Effector CD8-positive, alpha-beta T cell (primary cell): ENCODE results near the gene PNLIPRP2.

Experiments
- DNase-seq: peaks from one replicate; lab custom pipeline; 2025; lab: John Stamatoyannopoulos, UW
- total RNA-seq, 4 experiments: gene quantifications; one replicate each; lab custom pipeline; 2026; lab: John Stamatoyannopoulos, UW

Gene PNLIPRP2
- total RNA-seq = 0 reads per million in 4 experiments

DNA sequence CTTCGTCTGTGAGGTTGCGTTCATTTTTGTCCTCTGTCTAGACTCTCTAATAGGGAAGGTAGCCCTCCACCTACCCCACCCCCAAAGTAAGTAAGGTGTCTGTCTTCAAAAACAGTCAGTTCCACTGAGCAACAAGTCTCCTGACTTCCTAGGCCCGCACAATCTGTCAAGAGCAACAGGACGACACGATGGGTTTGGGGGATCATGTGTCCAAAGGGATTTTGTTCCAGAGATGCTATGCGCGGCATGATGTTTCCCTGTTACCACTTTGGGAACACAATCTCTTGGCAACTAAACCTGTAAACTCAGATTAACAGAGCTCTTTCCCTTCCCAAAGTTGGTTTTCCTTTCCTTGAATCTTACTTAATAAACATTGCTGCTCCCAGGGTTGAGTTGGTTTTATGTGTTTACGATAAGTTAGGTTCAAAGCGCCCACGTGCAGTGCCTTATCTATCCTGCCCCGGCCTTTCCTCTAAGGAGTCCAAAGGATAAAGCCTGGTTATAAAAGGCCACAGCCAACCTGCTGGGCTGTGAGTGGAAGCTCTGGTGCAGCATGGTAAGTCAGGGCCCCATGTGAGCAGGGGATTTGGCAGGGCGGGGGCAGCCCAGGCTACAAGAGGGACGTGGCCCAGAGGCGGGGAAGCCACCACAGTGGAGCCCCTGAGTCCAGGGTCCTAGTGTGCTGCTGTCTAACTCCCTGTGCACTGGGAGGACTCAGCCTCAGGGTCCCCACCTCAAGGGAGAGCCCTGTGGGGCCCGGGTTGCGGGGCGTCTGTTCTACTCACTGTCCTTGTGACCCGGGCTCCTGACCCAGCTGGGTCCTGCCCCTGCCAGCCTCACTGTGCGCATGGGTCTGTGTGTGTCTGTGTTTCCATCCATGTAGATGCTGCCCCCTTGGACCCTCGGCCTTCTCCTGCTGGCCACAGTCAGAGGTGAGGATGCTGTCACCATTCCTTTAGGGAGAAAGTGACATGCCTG lies at the start of gene PNLIPRP2:
Gene PNLIPRP2, plus strand, starts transcription at position 531 of the 978 bp plus-strand sequence.
- no peak for DNase-seq

DNA sequence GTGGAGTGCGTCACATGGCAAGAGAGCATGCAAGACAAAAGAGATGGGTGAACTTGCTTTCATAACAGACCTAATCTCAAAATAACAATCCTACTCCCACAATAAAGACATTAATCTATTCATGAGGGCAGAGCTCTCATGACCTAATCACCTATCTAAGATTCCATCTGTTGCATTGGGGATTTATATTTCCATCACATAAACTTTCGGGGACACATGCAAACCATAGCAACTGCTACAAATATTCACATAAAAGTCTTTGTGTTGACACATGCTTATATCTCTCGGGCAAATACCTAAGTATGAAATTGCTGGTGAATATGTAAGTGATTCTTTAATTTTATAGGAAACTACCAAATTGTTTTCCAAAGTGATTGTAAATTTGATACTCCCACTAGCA lies 46.0 kb upstream of the PNLIPRP2 start:
- DNase-seq = no peak

DNA sequence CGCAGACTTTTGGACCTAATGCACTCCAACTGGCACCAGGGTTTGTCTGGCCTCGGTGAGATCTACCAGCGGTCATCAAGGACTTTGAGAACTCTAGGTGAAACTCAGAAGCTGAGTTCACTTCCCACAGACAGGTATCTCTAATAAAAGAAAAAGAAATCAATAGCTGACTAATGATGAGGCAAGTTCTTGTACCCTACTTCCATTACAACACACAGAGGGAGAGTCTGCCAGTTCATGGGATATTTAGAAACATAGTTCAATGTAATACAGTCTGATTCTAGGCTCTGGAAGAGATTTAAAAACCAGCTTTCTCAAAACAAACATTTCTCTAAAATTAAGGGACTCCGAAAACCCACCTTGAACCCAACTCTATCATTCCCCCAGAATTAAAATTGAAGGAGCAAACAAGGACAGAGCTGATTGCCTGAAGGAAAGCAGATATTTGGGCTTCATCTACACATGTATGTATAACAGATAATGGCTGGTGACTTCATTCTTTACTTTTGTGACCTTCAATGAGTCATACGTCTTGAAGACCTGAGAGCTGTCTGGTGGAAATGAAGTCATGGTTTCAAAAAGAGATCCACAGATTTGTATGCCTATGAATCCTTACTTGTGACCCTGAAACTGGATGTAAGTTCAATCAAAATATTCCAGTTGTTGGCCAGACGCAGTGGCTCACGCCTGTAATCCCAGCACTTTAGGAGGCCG lies 32.7 kb upstream of the PNLIPRP2 start:
- DNase-seq = no peak

- DNase-seq = no peak
These were observed 31.8 kb upstream of the PNLIPRP2 start for GRCh38 chr10:116588995-116589394.

- DNase-seq = no peak
These were observed 30.8 kb upstream of the PNLIPRP2 start for GRCh38 chr10:116589926-116590325.

DNA sequence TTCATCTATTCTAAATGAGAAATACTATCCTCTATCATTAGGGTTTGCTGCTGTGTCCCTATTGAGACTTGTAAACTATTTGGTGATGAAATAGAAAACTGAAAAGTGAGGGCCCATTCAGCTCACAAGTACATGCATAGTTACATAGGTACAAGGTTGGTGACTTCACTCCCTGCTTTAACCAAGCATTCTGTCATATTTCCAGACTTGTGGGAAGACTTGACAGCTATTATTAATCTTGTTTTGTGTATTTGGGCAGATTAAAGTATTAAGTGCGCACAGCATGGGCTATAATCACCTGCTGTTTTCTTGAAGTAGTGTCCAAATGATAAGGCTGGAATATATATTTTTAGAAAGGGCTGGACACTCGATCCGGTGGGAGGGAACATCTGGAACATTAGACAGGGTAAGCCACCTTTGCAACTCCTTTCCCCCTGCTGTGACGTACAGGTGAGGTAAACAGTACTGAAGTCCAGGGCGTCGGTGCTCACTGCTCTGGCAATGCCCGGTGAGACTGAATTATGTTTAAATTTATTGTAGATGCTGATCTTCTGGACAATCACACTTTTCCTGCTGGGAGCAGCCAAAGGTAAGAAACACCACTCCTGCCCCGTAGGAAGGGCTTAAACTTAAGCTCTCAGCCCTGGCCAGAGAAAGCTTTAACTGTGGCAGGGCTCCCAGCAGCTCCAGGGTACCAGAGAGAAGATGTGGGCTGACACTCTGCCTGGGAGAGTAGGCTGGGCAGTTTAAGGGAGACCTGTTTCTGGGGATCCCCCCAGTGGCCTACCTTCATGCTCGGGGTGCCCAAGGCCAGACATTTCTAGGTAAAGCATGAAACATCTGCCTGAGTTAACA lies 29.9 kb upstream of the PNLIPRP2 start, which contains the start of gene PNLIPRP1:
Gene PNLIPRP1, plus strand, starts transcription at position 370 of the 855 bp plus-strand sequence. Its CDS starts 171 bp downstream, at position 541.
- no peak for DNase-seq

GRCh38 chr10:116593139-116593740 lies 27.5 kb upstream of the PNLIPRP2 start:
- no peak for DNase-seq

DNA sequence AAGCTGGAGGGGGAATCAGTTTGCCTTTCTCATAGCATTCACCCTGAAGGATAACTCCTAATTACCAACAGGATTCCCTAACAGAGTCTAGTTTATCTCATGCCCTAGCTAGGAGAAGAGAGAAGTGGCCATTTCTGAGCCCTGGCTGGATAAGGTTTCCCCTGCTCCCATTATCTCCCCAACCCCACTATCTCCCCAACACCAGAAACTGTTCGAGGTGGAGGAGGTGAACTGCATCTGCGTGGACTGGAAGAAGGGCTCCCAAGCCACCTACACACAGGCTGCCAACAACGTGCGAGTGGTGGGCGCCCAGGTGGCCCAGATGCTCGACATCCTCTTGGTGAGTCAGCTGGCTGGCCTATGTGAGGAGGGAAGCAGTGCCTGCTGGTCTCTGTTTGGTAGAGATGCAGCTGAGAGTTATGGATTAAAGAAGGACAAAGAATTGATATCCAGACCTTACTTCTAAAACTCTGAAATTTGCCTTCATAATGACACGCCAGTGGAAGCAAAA lies 26.2 kb upstream of the PNLIPRP2 start:
- DNase-seq = no peak

DNA sequence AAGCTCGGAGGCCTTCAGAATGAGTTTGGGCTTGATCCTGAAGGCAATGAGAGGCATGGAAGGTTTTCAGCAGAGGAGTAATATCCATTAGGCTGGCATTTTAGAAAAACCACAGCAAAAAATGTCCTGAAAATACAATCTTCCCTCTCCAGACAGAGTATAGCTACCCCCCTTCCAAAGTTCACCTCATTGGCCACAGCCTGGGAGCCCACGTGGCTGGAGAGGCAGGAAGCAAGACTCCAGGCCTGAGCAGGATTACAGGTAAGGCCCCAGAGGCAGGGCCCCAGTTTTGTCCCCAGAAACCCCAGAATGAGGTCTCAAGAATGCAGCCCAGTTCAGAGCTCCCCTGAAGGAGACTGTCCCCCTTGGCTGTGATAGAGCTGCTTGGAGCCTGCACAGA lies 24.7 kb upstream of the PNLIPRP2 start:
- DNase-seq = no peak

DNA sequence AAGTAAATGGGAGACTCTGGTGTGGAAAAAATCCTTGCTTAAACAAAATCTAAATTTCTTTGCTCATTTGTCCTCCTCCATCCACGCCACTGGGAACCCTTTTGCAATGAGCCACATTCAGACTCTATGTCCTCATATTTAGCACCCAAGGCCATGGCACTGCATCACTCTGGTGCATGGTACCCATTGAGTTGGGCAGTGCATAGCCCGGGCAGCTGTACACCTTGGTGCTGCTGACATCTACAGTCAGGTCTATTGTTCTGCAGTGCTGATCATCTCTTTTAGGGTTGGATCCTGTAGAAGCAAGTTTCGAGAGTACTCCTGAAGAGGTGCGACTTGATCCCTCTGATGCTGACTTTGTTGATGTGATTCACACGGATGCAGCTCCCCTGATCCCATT lies 23.2 kb upstream of the PNLIPRP2 start:
- no peak for DNase-seq

GRCh38 chr10:116598329-116598728 lies 22.4 kb upstream of the PNLIPRP2 start:
- no peak for DNase-seq

- DNase-seq = no peak
These were observed 20.8 kb upstream of the PNLIPRP2 start for GRCh38 chr10:116599991-116600390.

- DNase-seq = no peak
These were observed 17.9 kb upstream of the PNLIPRP2 start for GRCh38 chr10:116602648-116603400.

- DNase-seq = no peak
These were observed 14.7 kb upstream of the PNLIPRP2 start for GRCh38 chr10:116606061-116606483.

DNA sequence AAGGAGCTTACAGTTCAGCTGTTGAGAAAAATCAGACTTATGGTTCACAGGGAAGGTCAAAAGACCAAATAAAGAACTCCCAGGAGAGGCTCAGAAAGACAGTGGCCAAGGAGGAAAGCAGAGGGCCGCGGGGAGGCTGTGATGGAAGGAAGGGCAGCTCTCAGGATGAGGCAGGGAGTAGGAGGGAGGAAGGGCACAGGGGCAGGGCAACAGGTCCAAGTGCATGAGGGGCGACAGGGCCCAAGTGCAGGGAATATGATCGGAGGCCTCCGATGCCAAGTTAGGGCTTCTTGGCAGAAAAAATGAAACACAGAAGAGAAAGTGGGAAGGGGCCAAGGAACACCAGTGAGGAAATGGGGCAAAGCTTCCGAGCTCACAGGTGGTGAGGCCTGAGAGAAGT lies 13.4 kb upstream of the PNLIPRP2 start:
- no peak for DNase-seq

GRCh38 chr10:116608686-116609594 lies 11.8 kb upstream of the PNLIPRP2 start:
- DNase-seq = no peak

DNA sequence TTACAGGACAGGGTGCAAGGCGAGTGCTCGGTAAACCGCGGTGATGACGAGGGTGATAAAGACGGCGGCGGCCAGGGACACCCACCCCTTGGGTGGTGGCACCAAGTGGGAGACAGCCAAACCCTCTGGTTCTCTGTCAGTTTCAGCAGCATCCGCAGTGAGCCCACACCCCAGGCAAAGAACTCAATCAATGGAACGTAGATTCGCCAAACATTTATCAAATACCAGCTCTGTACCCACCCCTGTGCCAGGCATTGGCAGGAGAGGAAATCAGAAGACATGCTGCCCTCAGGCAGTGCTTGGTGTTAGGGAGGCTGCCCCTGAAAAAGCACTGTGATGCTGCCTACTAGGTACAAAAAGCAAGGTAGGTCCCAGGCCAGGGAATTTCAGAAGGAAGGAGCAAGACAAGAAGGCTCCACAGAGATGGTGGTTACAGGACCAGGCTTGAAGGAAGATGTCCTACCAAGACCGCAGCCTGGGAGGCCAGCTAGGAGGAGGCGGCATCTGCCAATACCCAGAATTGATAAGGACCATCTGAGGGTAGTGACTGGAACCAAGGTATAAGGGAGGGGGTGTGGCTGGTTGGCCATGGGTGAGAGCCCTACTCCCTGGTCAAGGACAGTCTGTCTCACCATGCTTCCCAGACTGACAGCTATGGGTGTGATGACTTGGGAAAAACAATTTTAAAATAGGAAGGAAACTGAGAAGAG lies 10.2 kb upstream of the PNLIPRP2 start:
- DNase-seq = no peak

DNA sequence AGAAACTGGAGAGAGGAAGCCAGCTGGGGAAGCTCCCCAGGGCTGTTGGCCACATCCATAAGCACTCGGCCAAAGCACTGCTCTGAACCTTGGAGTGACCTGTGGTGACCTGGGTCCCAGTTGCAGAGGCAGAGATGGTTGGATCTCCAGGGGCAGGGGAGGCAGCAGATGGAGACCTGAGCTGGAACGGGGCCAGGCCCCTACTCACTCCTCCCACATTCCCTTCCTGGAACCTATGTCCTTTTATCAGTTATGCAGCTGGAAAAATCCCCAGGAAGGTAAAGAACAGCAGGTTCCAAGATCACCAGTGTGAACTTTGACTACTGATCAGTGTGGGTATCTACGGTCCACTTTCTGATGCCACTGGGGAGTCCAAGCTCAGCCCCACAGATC lies 9.6 kb upstream of the PNLIPRP2 start:
- no peak for DNase-seq
